ENCODE data around the gene RDH8. TPM values are rescaled to one million over a fixed set of nuclear protein-coding genes. Genes with fewer than 3 reads are reported as not detected.

The RDH8 gene
- total and polyA plus RNA-seq, 2 of the 8 experiments (the other 6 are each of a cell fraction or from before 2014, with no cell fraction given), result 0.38 TPM; not detected in 1

GRCh38 chr19:10068205-10068604, 54.9 kb downstream of the RDH8 start (continued):
- TF ChIP-seq CHD7 (IDR thresholded peaks at IDR 0.05; ENCODE audit: insufficient replicate concordance, low read length) (no peak), SIX5 (IDR thresholded peaks at IDR 0.05; ENCODE audit: low read depth, low read length) (no peak)

All from H1 (cell line).